ENCODE results near the gene LKAAEAR1. TPM values are rescaled to one million over a fixed set of nuclear protein-coding genes. Genes with fewer than 3 reads are reported as not detected.

LKAAEAR1 gene
- total and polyA plus RNA-seq, 2 of the 13 experiments (the other 11 are each of a cell fraction or from before 2014, with no cell fraction given) = not detected

GRCh38 chr20:64064145-64064698, 20.0 kb downstream of the LKAAEAR1 start (continued):
- TF ChIP-seq ZNF44 (CRISPR knock-in tag; IDR thresholded peaks at IDR 0.05) = no peak
- TF ChIP-seq ZNF343 (CRISPR knock-in tag; IDR thresholded peaks at IDR 0.05) = 0 out of 2 replicates have a peak, but pooled peaks have one; percentile 55
- no peak for TF ChIP-seq ZC3H4 (CRISPR knock-in tag; IDR thresholded peaks at IDR 0.05; ENCODE audit: borderline replicate concordance)
- TF ChIP-seq KAT2B (IDR thresholded peaks at IDR 0.05; ENCODE audit: borderline replicate concordance, low read depth, low read length) = no peak
- TF ChIP-seq SKIL (CRISPR knock-in tag; IDR thresholded peaks at IDR 0.05; ENCODE audit: borderline replicate concordance) = no peak
- TF ChIP-seq AGO2 (optimal IDR thresholded peaks at IDR 0.05; ENCODE audit: low read depth, low read length) = no peak
- TF ChIP-seq ZNF282 (IDR thresholded peaks at IDR 0.05; ENCODE audit: partially characterized antibody) = no peak
- TF ChIP-seq DBP (CRISPR knock-in tag; IDR thresholded peaks at IDR 0.05; ENCODE audit: not compliant biosample characterization) = no peak
- TF ChIP-seq PPARG (CRISPR knock-in tag; conservative IDR thresholded peaks at IDR 0.05) = no peak
- TF ChIP-seq GZF1 (CRISPR knock-in tag; IDR thresholded peaks at IDR 0.05) = no peak
- no peak for TF ChIP-seq ZNF784 (CRISPR knock-in tag; IDR thresholded peaks at IDR 0.05; ENCODE audit: borderline replicate concordance)
- TF ChIP-seq NR0B2 (CRISPR knock-in tag; IDR thresholded peaks at IDR 0.05) = no peak
- no peak; the same call in 1 of the 2 replicates for TF ChIP-seq ZNF546 (CRISPR knock-in tag; conservative IDR thresholded peaks at IDR 0.05)
- TF ChIP-seq MNT (IDR thresholded peaks at IDR 0.05) = no peak
- no peak for TF ChIP-seq ZNF749 (CRISPR knock-in tag; IDR thresholded peaks at IDR 0.05; ENCODE audit: borderline replicate concordance)
- TF ChIP-seq ZNF781 (CRISPR knock-in tag; IDR thresholded peaks at IDR 0.05; ENCODE audit: borderline replicate concordance, not compliant biosample characterization) = peak; percentile 32
- no peak for TF ChIP-seq ZNF83 (CRISPR knock-in tag; IDR thresholded peaks at IDR 0.05; ENCODE audit: borderline replicate concordance)
- peak; percentile 56; the same call in 1 of the 2 replicates for TF ChIP-seq ZNF615 (CRISPR knock-in tag; IDR thresholded peaks at IDR 0.05; ENCODE audit: borderline replicate concordance)
- TF ChIP-seq ZNF704 (CRISPR knock-in tag; IDR thresholded peaks at IDR 0.05; ENCODE audit: borderline replicate concordance) = no peak; the same call in 1 of the 2 replicates

Data from HepG2 (cell line).